ENCODE data around the gene PRAF2.

The PRAF2 gene

GRCh38 chrX:49096419-49096818, 22.6 kb upstream of the PRAF2 start:
- TF ChIP-seq EZH2phosphoT487 (IDR thresholded peaks at IDR 0.05; ENCODE audit: low read length) (no peak), EZH2 (optimal IDR thresholded peaks at IDR 0.05; ENCODE audit: low read depth, low read length) (no peak), CTCF (IDR thresholded peaks at IDR 0.05; ENCODE audit: low read length) (no peak)
- peaks cover 4% of the 10 kb centered on the region for H3F3A ChIP-seq (ENCODE audit: insufficient read depth, low read length)
- H3K4me3 ChIP-seq (ENCODE audit: low read length), result no peak overlapping the region
- no peaks in the 10 kb centered on the region for H3K9me2 ChIP-seq (replicated peaks; ENCODE audit: insufficient read depth, low read length)
- no peaks in the 10 kb centered on the region for H3K4me1 ChIP-seq (ENCODE audit: low read length)
- H4K20me1 ChIP-seq (ENCODE audit: insufficient read depth, low read length), result no peaks in the 10 kb centered on the region
- no peak overlapping the region for H2AFZ ChIP-seq (ENCODE audit: low read length)
- no peaks in the 10 kb centered on the region for H3K79me2 ChIP-seq (ENCODE audit: low read length)
- no peaks in the 10 kb centered on the region for H3K36me3 ChIP-seq (replicated peaks; ENCODE audit: insufficient read depth, low read length)
- no peaks in the 10 kb centered on the region for H3K9me3 ChIP-seq (replicated peaks; ENCODE audit: insufficient read depth, low read length)
- H3K27me3 ChIP-seq (replicated peaks; ENCODE audit: insufficient read depth, low read length), result no peaks in the 10 kb centered on the region
- H3K9ac ChIP-seq (ENCODE audit: low read length), result no peak overlapping the region
- DNase-seq, result no peak
- H3K4me2 ChIP-seq (ENCODE audit: low read depth, low read length), result no peak overlapping the region
- no peak overlapping the region for H3K27ac ChIP-seq (ENCODE audit: low read length)

GRCh38 chrX:49089553-49089952, 15.8 kb upstream of the PRAF2 start:
- H3K4me1 ChIP-seq (ENCODE audit: low read length), result no peaks in the 10 kb centered on the region
- no peaks in the 10 kb centered on the region for H4K20me1 ChIP-seq (ENCODE audit: insufficient read depth, low read length)
- no peaks in the 10 kb centered on the region for H3K9me2 ChIP-seq (replicated peaks; ENCODE audit: insufficient read depth, low read length)
- H2AFZ ChIP-seq (ENCODE audit: low read length), result no peak overlapping the region
- no peak overlapping the region for H3K4me2 ChIP-seq (ENCODE audit: low read depth, low read length)
- no peak for DNase-seq
- H3K9me3 ChIP-seq (replicated peaks; ENCODE audit: insufficient read depth, low read length), result no peaks in the 10 kb centered on the region
- no peaks in the 10 kb centered on the region for H3K79me2 ChIP-seq (ENCODE audit: low read length)
- no peaks in the 10 kb centered on the region for H3F3A ChIP-seq (ENCODE audit: insufficient read depth, low read length)
- H3K27me3 ChIP-seq (replicated peaks; ENCODE audit: insufficient read depth, low read length), result no peaks in the 10 kb centered on the region
- H3K9ac ChIP-seq (ENCODE audit: low read length), result no peak overlapping the region
- TF ChIP-seq EZH2 (optimal IDR thresholded peaks at IDR 0.05; ENCODE audit: low read depth, low read length) (no peak), CTCF (IDR thresholded peaks at IDR 0.05; ENCODE audit: low read length) (no peak), EZH2phosphoT487 (IDR thresholded peaks at IDR 0.05; ENCODE audit: low read length) (no peak)
- H3K27ac ChIP-seq (ENCODE audit: low read length), result no peak overlapping the region
- no peaks in the 10 kb centered on the region for H3K36me3 ChIP-seq (replicated peaks; ENCODE audit: insufficient read depth, low read length)
- H3K4me3 ChIP-seq (ENCODE audit: low read length), result no peak overlapping the region

GRCh38 chrX:49082271-49082871, 8.6 kb upstream of the PRAF2 start:
- no peaks in the 10 kb centered on the region for H3K27me3 ChIP-seq (replicated peaks; ENCODE audit: insufficient read depth, low read length)
- no peak overlapping the region for H3K27ac ChIP-seq (ENCODE audit: low read length)
- H3K79me2 ChIP-seq (ENCODE audit: low read length), result 0 out of 2 replicates have a peak, but pooled peaks cover 2% of the 10 kb centered on the region
- H4K20me1 ChIP-seq (ENCODE audit: insufficient read depth, low read length), result no peaks in the 10 kb centered on the region
- H3K4me1 ChIP-seq (ENCODE audit: low read length), result no peaks in the 10 kb centered on the region
- H3F3A ChIP-seq (ENCODE audit: insufficient read depth, low read length), result no peaks in the 10 kb centered on the region
- no peak for DNase-seq
- H2AFZ ChIP-seq (ENCODE audit: low read length), result no peak overlapping the region
- no peak overlapping the region for H3K4me2 ChIP-seq (ENCODE audit: low read depth, low read length)
- TF ChIP-seq EZH2 (optimal IDR thresholded peaks at IDR 0.05; ENCODE audit: low read depth, low read length) (no peak), CTCF (IDR thresholded peaks at IDR 0.05; ENCODE audit: low read length) (no peak), EZH2phosphoT487 (IDR thresholded peaks at IDR 0.05; ENCODE audit: low read length) (no peak)
- no peaks in the 10 kb centered on the region for H3K9me3 ChIP-seq (replicated peaks; ENCODE audit: insufficient read depth, low read length)
- no peaks in the 10 kb centered on the region for H3K36me3 ChIP-seq (replicated peaks; ENCODE audit: insufficient read depth, low read length)
- H3K9me2 ChIP-seq (replicated peaks; ENCODE audit: insufficient read depth, low read length), result no peaks in the 10 kb centered on the region
- no peak overlapping the region for H3K9ac ChIP-seq (ENCODE audit: low read length)
- no peak overlapping the region for H3K4me3 ChIP-seq (ENCODE audit: low read length)
